T47D (cell line): Measurements from ENCODE around the gene PPP1R9B.

Experiments used
- DNase-seq, 2 experiments: peaks; one replicate each; pipeline versions ENCODE4 v3.0.0 to v3.0.0-alpha.2; 2011 to 2012; ENCODE audit warnings: low read depth in 1 of 2, low spot score in 1 of 2
- JUND ChIP-seq: IDR thresholded peaks from 2 replicates; pipeline ENCODE4 v1.6.1; 2012; ENCODE audit warnings: low read depth
- in situ Hi-C: cut with HindIII; loops from 2 replicates; pipeline ENCODE4 v1.10.0; 2016; ENCODE audit warnings: low sequenced_read_pairs, low pct_unique_long_range_greater_than_20kb

Gene PPP1R9B

GRCh38 chr17:50146230-50146926 lies 4.1 kb downstream of the PPP1R9B start:
- in situ Hi-C loops = no loop called here
- DNase-seq = no peak
- TF ChIP-seq JUND = no peak

DNA sequence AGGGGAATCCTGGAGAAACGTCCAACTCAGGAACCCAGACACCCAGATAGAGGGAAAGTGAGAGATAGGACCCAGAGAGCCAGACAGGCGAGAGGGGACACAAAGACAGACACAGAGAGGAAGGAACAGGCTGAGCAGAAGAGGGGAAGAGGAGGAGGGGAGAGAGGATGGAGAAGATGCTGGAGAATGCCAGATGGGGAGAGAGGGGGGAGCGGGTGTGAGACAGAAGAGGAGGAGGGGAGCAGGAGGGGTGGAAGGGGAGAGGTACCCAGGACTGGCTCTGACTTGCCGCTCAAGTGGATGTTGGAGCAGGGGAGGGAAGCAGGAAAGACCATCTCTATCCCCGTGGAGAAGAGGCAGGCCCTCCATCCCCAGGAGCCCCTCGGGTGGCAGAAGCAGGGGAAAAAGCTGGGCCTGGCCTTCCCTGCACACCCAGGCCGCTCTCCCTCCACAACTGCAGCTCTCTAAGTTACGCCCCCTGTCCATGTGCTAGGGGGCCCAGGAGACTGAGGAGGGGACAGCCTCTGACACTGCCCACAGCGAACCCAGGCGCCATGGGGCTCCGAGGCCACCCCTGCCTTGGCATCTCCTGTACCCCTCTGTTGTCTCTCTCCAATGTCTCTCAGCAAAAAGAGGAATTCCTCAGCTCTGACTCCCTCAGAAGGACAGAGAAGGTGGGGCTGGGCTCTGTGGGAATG lies 4.8 kb downstream of the PPP1R9B start:
- no peak for TF ChIP-seq JUND
- in situ Hi-C loops = no loop called here
- no peak for DNase-seq

GRCh38 chr17:50144845-50145531 lies 5.5 kb downstream of the PPP1R9B start:
- no peak for TF ChIP-seq JUND
- DNase-seq = no peak
- in situ Hi-C loops = no loop called here

- in situ Hi-C loops = no loop called here
- no peak for DNase-seq
- no peak for TF ChIP-seq JUND
Observed at GRCh38 chr17:50144355-50144754, 6.1 kb downstream of the PPP1R9B start.

DNA sequence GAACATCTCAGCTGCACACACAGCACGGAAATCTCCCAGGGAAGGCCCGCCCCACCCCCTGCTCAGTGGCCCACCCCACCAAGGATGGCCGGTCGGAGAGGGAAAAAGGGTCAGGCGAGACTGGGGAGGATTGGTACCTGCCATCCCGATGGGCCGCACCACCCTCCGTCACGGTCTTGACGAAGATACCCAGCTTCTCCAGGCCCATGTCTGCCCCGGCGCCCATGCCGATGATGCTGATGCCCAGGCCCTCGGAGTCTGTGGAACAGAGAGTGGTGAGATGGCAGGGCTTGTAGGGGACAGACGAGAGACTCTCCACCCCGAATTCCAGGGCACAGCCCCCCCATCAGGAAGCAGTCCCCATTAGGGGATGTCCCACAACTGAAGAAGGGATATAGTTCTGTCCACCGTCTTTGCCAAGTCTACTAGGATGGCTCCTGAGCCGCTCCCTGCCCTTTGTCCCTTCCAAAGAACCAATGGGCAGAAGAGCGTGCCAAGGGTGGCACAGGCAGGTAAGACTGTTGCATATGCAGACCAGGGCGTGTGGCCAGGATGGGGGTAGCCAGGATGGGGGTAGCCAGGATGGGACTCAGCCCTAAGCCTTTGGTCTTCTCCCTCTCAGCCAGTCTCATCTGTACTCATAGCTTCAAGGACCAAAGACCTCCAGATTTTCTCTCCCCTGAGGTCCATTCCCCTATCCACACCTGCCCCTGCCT lies 6.9 kb downstream of the PPP1R9B start:
- in situ Hi-C loops = no loop called here
- TF ChIP-seq JUND = no peak
- DNase-seq = no peak

DNA sequence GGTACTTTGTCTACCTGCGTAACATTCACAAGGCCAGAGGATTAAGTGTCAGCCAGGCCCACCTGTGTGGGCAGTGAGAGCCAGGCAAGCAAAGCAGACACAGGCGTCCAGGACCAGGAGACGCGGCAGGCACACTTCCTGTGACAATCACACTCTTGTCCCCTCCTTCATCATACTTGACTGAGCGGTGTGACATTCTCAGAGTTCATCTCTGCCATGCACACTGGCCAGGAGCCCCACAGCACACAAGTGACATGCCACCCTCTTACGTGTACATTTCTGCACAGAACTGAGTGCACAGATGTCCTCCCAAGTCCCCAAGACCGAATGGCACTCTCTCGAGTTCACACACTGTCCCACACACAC lies 8.7 kb downstream of the PPP1R9B start:
- DNase-seq = no peak
- in situ Hi-C loops = no loop called here
- no peak for TF ChIP-seq JUND

DNA sequence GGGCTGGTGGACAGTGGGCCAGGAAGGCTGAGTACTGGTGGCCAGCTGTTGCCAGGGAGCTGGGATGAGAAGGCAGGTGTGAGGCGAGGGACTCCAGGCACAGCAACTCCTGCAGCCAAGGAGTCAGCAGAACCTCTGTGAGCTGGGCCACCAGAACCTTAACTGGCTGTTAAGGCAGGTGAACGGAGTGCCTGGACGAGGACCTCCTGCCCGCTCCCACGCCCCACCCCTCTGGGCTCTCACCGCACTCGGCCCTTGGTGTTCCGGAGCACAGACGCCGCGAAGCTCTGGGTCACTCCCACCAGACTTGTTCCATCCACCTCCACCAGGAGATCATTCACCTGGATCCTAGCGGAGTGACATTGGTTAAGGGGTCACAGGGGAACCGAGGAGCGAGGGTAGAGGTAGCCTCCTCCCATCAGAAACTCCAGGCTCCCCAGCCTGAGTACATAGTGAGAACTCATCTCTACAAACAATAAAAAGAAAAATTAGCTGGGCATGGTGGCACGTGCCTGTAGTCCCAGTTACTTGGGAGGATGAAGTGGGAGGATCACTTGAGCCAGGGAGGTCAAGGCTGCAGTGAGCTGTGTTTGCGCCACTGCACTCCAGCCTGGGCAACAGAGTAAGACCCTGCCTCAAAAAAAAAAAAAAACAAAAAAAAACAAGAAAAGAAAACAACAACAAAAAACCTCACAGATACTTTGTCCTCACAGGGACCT lies 9.3 kb downstream of the PPP1R9B start:
- TF ChIP-seq JUND = no peak
- in situ Hi-C loops = no loop called here
- no peak for DNase-seq

DNA sequence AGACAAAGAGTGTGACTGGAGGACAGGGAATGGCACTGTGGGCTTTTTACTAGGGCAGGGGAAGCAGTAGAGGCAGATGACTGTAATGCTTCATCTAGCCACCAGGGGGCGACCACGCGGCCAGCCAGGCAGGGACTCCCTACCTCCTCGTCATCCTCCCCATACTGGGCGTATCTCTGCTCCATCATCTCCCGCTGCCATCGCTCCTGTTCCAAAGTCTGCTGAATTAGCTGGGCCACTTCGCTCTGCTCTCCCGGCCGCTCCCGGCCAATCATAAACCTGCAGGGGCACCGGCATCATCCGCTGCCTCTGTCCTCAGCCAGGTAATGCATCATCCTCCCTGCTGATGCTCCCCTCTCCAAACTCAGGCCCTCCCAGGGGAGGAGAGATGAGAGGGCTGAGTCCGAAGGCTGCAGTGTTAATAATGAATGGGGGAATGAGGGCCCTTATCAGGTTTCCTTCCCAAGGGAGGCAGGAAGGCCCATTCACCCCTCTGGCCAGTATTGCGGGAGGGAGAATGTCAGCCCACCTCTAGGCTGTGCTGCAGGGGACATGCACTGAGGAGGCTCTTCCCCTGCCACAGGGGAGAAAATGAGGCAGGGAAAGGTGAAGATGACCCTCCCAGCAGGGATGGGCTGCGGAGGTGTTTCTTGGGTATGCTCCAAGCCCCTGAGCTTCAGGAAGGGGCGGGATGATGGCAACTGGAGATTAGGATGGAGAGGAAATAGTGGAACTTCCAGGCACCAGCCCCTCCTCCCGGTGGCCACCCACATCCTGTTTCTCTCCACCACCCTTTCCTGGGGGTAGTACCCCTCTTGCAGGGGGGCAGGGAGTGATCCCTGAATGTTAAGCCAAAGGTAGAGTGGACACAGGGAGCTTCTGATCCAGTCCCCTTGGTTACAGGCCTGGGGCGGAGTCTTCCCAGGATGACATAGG lies 10.3 kb downstream of the PPP1R9B start:
- TF ChIP-seq JUND = no peak
- DNase-seq = peak; percentile 83 to 91
- in situ Hi-C loops = no loop called here

GRCh38 chr17:50139185-50139783 lies 11.2 kb downstream of the PPP1R9B start:
- no peak for DNase-seq
- in situ Hi-C loops = no loop called here
- no peak for TF ChIP-seq JUND

DNA sequence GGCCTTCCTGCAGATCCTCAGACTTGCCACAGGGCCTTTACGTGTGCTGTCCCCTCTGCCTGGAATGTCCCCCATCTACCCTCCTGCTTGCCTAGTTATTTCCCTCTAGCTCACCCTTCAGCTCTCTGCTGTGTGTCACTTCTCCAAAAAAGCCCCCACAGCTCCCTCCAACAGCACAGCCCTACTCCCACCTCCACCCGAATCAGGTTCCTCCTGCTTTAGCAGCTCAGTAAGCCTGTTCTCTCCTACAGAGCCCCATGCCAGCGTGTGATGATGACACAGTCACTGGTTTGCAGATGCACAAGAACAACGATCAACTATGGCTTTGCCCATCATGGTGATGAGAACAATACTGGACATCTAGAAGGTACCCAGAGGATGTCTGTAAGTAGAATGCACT lies 13.4 kb downstream of the PPP1R9B start:
- no peak for DNase-seq
- TF ChIP-seq JUND = no peak
- in situ Hi-C loops = no loop called here

DNA sequence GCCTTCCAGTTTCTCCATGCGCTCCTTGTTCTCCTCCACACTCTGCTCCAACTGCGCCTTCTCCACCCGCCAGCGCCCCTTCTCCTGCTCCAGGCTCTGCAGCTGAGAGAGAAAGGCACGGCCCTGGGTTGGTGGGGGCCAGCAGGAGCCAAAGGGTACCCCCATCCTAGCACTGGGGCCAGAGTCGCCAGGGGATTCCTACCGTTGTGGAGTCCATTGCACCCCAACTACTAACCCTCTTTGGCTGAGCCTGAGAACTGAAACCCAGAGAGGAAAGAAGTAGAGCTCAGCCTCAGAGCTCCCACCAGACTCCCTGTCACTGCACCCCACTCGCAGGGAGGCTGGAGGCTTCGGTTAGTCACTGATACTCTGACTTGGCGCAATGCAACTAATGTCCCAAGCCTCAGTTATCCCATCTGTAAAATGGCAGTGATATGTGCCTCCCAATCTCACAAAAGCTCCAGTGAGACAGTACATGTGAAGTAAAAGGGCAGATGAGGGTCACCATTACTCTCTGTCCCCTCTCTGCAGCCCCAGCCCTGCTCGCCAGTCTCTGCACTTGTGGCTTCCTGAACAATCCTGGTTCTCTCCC lies 14.3 kb downstream of the PPP1R9B start:
- no peak for TF ChIP-seq JUND
- no peak for DNase-seq
- in situ Hi-C loops = no loop called here
